OCI-LY7 (cell line): Measurements from ENCODE around the gene CBY2. TPM values are rescaled to one million over a fixed set of nuclear protein-coding genes. Genes with fewer than 3 reads are reported as not detected.

ENCODE experiments used
- BruUV-seq: library from RNA; stranded (reverse); fragments of 400-500 nt; replicated peaks from 2 replicates; lab custom pipeline; 2021; lab: Mats Ljungman, UMichigan
- CTCF ChIA-PET: fragments of 300-600 bp; sonication (Branson Sonifier 250); formaldehyde crosslinking; loops from one replicate; lab custom pipeline; 2022; ENCODE audit warnings: antibody characterized with exemption; ENCODE audit not compliant: unreplicated experiment; lab: Charles Lee
- POLR2A ChIA-PET: fragments of 300-600 bp; sonication (Branson Sonifier 250); formaldehyde crosslinking; loops from one replicate; lab custom pipeline; 2022; ENCODE audit warnings: antibody characterized with exemption; lab: Charles Lee
- DNase-seq: peaks from one replicate; pipeline ENCODE4 v3.0.0-alpha.2; 2015; ENCODE audit warnings: low spot score
- H2AFZ ChIP-seq: fragments of 200-600 bp; sonication (generic), shearing (Covaris generic); 2 replicates; pipeline ENCODE4 v1.6.1; 2014; ENCODE audit warnings: mild to moderate bottlenecking, antibody characterized with exemption, low read length, moderate library complexity
- H3K27ac ChIP-seq: fragments of 200-600 bp; sonication (generic); 2 replicates; pipeline ENCODE4 v1.5.1; 2014; ENCODE audit warnings: mixed run types, low read depth, mild to moderate bottlenecking, moderate library complexity, low read length, inconsistent platforms; ENCODE audit not compliant: poor library complexity, severe bottlenecking
- H3K36me3 ChIP-seq: fragments of 200-600 bp; sonication (generic); 2 replicates; pipeline ENCODE4 v1.6.1; 2014; ENCODE audit warnings: mild to moderate bottlenecking, antibody characterized with exemption, low read length, moderate library complexity, mixed read lengths; ENCODE audit not compliant: insufficient read depth
- H3K4me1 ChIP-seq: fragments of 200-600 bp; sonication (generic); 2 replicates; pipeline ENCODE4 v1.5.1; 2014; ENCODE audit warnings: mild to moderate bottlenecking, low read length; ENCODE audit not compliant: insufficient read depth, poor library complexity, severe bottlenecking
- H3K4me2 ChIP-seq: fragments of 200-600 bp; sonication (generic); 2 replicates; pipeline ENCODE4 v1.6.1; 2014; ENCODE audit warnings: mild to moderate bottlenecking, low read length
- H3K4me3 ChIP-seq: fragments of 200-600 bp; sonication (generic); 2 replicates; pipeline ENCODE4 v1.5.1; 2014; ENCODE audit warnings: mild to moderate bottlenecking, low read depth, low read length; ENCODE audit not compliant: poor library complexity, severe bottlenecking
- H3K79me2 ChIP-seq: fragments of 200-600 bp; sonication (generic); 2 replicates; pipeline ENCODE4 v1.6.1; 2016; ENCODE audit warnings: low read depth, mild to moderate bottlenecking, low read length, moderate library complexity, mixed read lengths; ENCODE audit not compliant: insufficient read depth
- H3K9me2 ChIP-seq: fragments of 200-600 bp; sonication (generic); 2 replicates; pipeline ENCODE4 v1.6.1; 2016; ENCODE audit warnings: mild to moderate bottlenecking, low read length, mixed read lengths; ENCODE audit not compliant: insufficient read depth
- H3K9me3 ChIP-seq: fragments of 200-600 bp; sonication (generic); 2 replicates; pipeline ENCODE4 v1.6.1; 2014; ENCODE audit warnings: mild to moderate bottlenecking, mixed run types, low read length, mixed read lengths
- H4K20me1 ChIP-seq: fragments of 200-600 bp; sonication (generic); 2 replicates; pipeline ENCODE4 v1.6.1; 2014; ENCODE audit warnings: mild to moderate bottlenecking, antibody characterized with exemption, low read length, moderate library complexity, mixed read lengths; ENCODE audit not compliant: insufficient read depth
- EZH2phosphoT487 ChIP-seq: fragments of 200-600 bp; sonication (generic); IDR thresholded peaks from 2 replicates; pipeline ENCODE4 v1.6.1; 2018; ENCODE audit warnings: low read depth, borderline replicate concordance, mild to moderate bottlenecking, mixed run types, antibody characterized with exemption, low read length, moderate library complexity, mixed read lengths
- intact Hi-C: fragments of 100-400 bp; cut with micrococcal nuclease; formaldehyde crosslinking; loops from one replicate; pipeline ENCODE4 v1.10.0; 2022; ENCODE audit not compliant: unreplicated experiment
- total RNA-seq, 2 experiments: library from RNA; depleted of rRNA in 1 of 2; stranded (reverse); fragments of >200 nt in 1 of 2; shearing (Covaris generic) in 1 of 2; gene quantifications; 2 replicates each; pipeline ENCODE4 v1.2.3, GENCODE V29; 2014 to 2022
- TF ChIP-seq, protein P1 (sequence below): fragments of 200-600 bp; sonication (generic); conservative IDR thresholded peaks from 2 replicates; pipeline ENCODE4 v1.5.1; 2014; ENCODE audit warnings: mild to moderate bottlenecking, antibody characterized with exemption, low read length, moderate library complexity, mixed read lengths

The CBY2 gene
- total RNA-seq, 2 experiments from 2014 or later = not detected

DNA sequence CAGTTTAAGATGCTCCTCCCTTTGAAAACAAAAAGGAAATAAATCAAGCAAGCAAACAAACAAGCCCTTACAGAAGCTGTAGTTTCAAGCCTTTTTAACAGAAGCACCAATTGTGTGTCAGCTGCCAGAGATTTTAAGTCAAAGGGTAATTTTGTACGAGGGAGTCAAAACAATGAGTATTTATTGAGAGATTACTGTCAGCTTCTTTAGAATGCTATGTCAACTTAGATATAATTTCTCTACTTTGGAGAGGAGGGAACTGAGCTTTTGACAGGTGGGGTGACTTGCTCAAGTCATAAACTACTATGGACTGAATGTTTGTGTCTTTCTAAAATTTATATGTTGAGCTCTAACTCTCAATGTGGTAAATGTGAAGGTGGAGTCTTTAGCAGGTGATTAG is 10.5 kb upstream of the CBY2 start:
- H3K9me3 ChIP-seq = no peaks in the 10 kb centered on the region
- ChIA-PET CTCF (no interaction called here), POLR2A (interaction anchor here (0.5 kb wide), 1 partner anchor 257 kb away, joined by 3 read pairs; no protein-coding TSS in a partner anchor)
- no peaks in the 10 kb centered on the region for H3K9me2 ChIP-seq
- H4K20me1 ChIP-seq = no peaks in the 10 kb centered on the region
- H3K36me3 ChIP-seq = no peaks in the 10 kb centered on the region
- no peaks in the 10 kb centered on the region for H3K4me1 ChIP-seq
- no peak overlapping the region for H2AFZ ChIP-seq
- intact Hi-C loops = no loop called here
- BruUV-seq = no TSS peak
- TF ChIP-seq EZH2phosphoT487 = no peak
- TF ChIP-seq, protein P1, sequence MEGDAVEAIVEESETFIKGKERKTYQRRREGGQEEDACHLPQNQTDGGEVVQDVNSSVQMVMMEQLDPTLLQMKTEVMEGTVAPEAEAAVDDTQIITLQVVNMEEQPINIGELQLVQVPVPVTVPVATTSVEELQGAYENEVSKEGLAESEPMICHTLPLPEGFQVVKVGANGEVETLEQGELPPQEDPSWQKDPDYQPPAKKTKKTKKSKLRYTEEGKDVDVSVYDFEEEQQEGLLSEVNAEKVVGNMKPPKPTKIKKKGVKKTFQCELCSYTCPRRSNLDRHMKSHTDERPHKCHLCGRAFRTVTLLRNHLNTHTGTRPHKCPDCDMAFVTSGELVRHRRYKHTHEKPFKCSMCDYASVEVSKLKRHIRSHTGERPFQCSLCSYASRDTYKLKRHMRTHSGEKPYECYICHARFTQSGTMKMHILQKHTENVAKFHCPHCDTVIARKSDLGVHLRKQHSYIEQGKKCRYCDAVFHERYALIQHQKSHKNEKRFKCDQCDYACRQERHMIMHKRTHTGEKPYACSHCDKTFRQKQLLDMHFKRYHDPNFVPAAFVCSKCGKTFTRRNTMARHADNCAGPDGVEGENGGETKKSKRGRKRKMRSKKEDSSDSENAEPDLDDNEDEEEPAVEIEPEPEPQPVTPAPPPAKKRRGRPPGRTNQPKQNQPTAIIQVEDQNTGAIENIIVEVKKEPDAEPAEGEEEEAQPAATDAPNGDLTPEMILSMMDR = no peak
- H3K4me2 ChIP-seq = no peak overlapping the region
- no peak overlapping the region for H3K27ac ChIP-seq
- H3K4me3 ChIP-seq = no peak overlapping the region
- DNase-seq = no peak
- H3K79me2 ChIP-seq = no peaks in the 10 kb centered on the region

DNA sequence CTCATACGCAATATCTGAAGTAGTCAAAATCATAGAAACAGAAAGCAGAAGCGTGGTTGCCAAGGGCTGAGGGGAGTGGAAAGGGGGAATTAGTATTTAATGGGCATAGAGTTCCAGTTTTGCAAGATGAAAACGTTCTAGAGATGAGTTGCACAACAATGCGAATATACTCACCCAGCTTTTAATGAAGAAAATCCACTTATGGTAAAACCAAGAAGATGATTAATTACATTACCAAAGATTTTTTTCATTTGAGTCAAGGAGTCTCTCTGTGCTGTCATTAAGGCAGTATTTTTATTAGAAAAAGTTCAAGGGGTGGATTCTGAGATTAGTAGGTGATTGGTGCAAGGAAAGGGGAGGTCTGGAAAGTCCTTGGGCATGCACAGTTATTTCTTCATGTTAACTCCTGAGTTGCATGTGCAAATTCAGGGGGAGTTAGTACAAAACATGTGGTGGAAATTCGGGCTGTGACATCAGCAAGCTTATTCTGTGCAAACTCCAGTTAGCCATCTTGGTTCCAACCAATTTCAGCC is 6.9 kb upstream of the CBY2 start:
- H4K20me1 ChIP-seq = no peaks in the 10 kb centered on the region
- no peaks in the 10 kb centered on the region for H3K4me1 ChIP-seq
- H3K79me2 ChIP-seq = no peaks in the 10 kb centered on the region
- BruUV-seq = no TSS peak
- no peaks in the 10 kb centered on the region for H3K9me3 ChIP-seq
- no peak for DNase-seq
- ChIA-PET CTCF (no interaction called here), POLR2A (interaction anchor here (0.6 to 0.8 kb wide), 3 partner anchors 11 to 676 kb away, joined by 3 to 4 read pairs (median 3); no protein-coding TSS in a partner anchor)
- intact Hi-C loops = no loop called here
- H2AFZ ChIP-seq = no peak overlapping the region
- no peaks in the 10 kb centered on the region for H3K9me2 ChIP-seq
- H3K4me3 ChIP-seq = no peak overlapping the region
- no peaks in the 10 kb centered on the region for H3K36me3 ChIP-seq
- H3K27ac ChIP-seq = no peak overlapping the region
- TF ChIP-seq, protein P1 = no peak
- no peak for TF ChIP-seq EZH2phosphoT487
- no peak overlapping the region for H3K4me2 ChIP-seq

DNA sequence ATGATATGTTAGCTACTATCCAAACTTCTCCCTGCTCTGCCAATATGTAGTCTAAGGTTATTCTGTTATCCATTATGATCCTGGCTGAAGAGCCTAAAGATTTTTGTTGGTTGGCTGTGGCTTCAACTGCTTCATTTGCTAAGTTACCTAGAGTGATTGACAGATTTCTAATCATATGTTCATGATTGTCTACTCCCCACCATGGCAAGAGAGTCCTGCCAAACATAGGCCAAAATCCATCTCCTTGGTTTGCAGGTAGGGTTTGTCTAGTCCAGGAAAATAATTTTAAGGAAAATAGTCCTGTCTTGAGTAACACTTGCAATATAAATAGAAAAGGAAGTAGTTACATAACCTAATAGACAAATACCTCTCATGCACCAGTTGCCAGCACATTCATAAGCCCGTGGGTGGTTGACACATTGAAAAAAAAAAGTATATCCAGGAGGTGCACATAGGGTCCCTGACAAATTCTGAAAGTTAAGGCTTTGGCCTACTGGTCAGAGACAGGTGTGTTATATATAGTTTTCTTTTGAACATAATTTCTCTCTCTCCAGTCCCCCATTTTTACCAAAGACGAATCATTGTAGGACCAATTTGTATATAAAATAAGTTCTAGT is 5.4 kb upstream of the CBY2 start:
- ChIA-PET CTCF (no interaction called here), POLR2A (no interaction called here)
- intact Hi-C loops = no loop called here
- Histone ChIP-seq H3K4me2 (no peak overlapping the region), H3K27ac (no peak overlapping the region), H3K9me2 (no peaks in the 10 kb centered on the region), H3K36me3 (no peaks in the 10 kb centered on the region), H3K79me2 (no peaks in the 10 kb centered on the region), H3K4me3 (no peak overlapping the region), H3K4me1 (no peaks in the 10 kb centered on the region), H4K20me1 (no peaks in the 10 kb centered on the region), H2AFZ (no peak overlapping the region), H3K9me3 (no peaks in the 10 kb centered on the region)
- TF ChIP-seq, protein P1 = no peak
- no peak for TF ChIP-seq EZH2phosphoT487
- DNase-seq = no peak
- no TSS peak for BruUV-seq
